GM12891 (cell line): ENCODE results near the gene FCN1.

Source experiments
- POLR2A ChIP-seq: IDR thresholded peaks from 2 replicates; pipeline ENCODE4 v1.6.1; 2011; ENCODE audit warnings: low read depth, low read length, control low read depth
- POLR2AphosphoS5 ChIP-seq: IDR thresholded peaks from 2 replicates; pipeline ENCODE4 v1.6.1; 2011; ENCODE audit warnings: low read depth, low read length, control low read depth
- SPI1 ChIP-seq: IDR thresholded peaks from 2 replicates; pipeline ENCODE4 v1.6.1; 2011; ENCODE audit warnings: low read depth, low read length, control low read depth

GRCh38 chr9:134943411-134943810, 25.7 kb upstream of the FCN1 start:
- TF ChIP-seq POLR2A (no peak), SPI1 (no peak), POLR2AphosphoS5 (no peak)
